ENCODE data around the gene CISD3. TPM values are rescaled to one million over a fixed set of nuclear protein-coding genes. Genes with fewer than 3 reads are reported as not detected.

CISD3 gene
- total and polyA plus RNA-seq, 10 of the 15 experiments (the other 5 are each of a cell fraction or from before 2014, with no cell fraction given), result 2.6 to 38.1 (median 8.1) TPM

DNA sequence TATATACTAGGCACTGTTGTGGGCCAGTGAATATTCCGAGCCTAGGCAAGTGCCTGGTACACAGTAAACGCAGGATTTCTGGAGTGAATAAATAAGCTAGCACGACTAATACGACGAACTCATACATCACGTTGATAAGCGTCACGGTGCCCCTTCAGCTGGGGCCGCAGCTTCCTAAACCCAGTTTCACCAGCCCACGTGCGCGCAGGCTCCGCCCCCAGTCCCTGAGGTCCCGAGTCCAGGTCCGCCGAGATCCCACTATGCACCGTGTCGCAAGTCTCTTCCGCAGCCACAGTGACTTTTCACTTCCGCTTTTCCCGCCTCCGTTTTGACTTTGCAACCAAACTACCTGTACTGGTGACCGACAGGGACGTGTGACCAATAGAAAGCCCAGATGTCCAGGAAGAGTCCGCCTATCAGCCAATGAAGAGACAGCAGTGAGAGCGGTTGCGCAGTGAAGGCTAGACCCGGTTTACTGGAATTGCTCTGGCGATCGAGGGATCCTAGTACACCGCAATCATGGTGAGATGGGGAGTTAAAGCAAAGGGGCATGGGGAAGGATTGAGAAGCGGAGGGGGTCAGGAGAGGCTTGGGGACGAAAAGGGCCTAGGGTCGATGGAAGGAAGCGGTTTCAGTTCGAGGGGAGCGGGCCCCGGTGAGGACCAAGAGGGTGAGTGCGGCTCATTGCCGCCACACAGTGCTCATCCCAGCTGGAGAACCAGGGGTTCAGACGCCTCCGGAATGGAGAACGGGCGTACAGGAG lies 22.3 kb downstream of the CISD3 start, which contains the start of gene PSMB3 (continued):
- TF ChIP-seq CBX5 (IDR thresholded peaks at IDR 0.05; ENCODE audit: low read depth) (no peak), MEF2B (IDR thresholded peaks at IDR 0.05; ENCODE audit: partially characterized antibody, poor library complexity, severe bottlenecking) (peak; percentile 51), ZNF207 (IDR thresholded peaks at IDR 0.05; ENCODE audit: borderline replicate concordance) (0 out of 2 replicates have a peak, but pooled peaks have one; percentile 45), FOS (IDR thresholded peaks at IDR 0.05; ENCODE audit: borderline replicate concordance, extremely low read depth, insufficient read length) (peak; percentile 86), POLR2AphosphoS2 (IDR thresholded peaks at IDR 0.05; ENCODE audit: low read depth, low read length) (0 out of 2 replicates have a peak, but pooled peaks have one; percentile 57), POLR2AphosphoS5 (IDR thresholded peaks at IDR 0.05; ENCODE audit: low read length) (peak; percentile 86), CBFB (IDR thresholded peaks at IDR 0.05; ENCODE audit: low read depth) (peak; percentile 43; the same call in 1 of the 2 replicates), ATF7 (IDR thresholded peaks at IDR 0.05; ENCODE audit: low read depth) (peak; percentile 52; the same call in 1 of the 2 replicates), ATF2 (IDR thresholded peaks at IDR 0.05; ENCODE audit: low read length) (no peak), TCF3 (IDR thresholded peaks at IDR 0.05; ENCODE audit: borderline replicate concordance, insufficient read depth, low read depth, low read length) (peak; percentile 43; the same call in 1 of the 2 replicates), NR2C1 (IDR thresholded peaks at IDR 0.05) (peak; percentile 81), SMARCA5 (IDR thresholded peaks at IDR 0.05) (peak; percentile 38; the same call in 1 of the 2 replicates), YY1 (IDR thresholded peaks at IDR 0.05; ENCODE audit: low read depth, low read length) (peak; percentile 69; the same call in 1 of the 2 replicates)
- TF ChIP-seq, protein P1, sequence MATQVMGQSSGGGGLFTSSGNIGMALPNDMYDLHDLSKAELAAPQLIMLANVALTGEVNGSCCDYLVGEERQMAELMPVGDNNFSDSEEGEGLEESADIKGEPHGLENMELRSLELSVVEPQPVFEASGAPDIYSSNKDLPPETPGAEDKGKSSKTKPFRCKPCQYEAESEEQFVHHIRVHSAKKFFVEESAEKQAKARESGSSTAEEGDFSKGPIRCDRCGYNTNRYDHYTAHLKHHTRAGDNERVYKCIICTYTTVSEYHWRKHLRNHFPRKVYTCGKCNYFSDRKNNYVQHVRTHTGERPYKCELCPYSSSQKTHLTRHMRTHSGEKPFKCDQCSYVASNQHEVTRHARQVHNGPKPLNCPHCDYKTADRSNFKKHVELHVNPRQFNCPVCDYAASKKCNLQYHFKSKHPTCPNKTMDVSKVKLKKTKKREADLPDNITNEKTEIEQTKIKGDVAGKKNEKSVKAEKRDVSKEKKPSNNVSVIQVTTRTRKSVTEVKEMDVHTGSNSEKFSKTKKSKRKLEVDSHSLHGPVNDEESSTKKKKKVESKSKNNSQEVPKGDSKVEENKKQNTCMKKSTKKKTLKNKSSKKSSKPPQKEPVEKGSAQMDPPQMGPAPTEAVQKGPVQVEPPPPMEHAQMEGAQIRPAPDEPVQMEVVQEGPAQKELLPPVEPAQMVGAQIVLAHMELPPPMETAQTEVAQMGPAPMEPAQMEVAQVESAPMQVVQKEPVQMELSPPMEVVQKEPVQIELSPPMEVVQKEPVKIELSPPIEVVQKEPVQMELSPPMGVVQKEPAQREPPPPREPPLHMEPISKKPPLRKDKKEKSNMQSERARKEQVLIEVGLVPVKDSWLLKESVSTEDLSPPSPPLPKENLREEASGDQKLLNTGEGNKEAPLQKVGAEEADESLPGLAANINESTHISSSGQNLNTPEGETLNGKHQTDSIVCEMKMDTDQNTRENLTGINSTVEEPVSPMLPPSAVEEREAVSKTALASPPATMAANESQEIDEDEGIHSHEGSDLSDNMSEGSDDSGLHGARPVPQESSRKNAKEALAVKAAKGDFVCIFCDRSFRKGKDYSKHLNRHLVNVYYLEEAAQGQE (IDR thresholded peaks at IDR 0.05; ENCODE audit: low read depth, low read length), result no peak
- TF ChIP-seq, protein P2, sequence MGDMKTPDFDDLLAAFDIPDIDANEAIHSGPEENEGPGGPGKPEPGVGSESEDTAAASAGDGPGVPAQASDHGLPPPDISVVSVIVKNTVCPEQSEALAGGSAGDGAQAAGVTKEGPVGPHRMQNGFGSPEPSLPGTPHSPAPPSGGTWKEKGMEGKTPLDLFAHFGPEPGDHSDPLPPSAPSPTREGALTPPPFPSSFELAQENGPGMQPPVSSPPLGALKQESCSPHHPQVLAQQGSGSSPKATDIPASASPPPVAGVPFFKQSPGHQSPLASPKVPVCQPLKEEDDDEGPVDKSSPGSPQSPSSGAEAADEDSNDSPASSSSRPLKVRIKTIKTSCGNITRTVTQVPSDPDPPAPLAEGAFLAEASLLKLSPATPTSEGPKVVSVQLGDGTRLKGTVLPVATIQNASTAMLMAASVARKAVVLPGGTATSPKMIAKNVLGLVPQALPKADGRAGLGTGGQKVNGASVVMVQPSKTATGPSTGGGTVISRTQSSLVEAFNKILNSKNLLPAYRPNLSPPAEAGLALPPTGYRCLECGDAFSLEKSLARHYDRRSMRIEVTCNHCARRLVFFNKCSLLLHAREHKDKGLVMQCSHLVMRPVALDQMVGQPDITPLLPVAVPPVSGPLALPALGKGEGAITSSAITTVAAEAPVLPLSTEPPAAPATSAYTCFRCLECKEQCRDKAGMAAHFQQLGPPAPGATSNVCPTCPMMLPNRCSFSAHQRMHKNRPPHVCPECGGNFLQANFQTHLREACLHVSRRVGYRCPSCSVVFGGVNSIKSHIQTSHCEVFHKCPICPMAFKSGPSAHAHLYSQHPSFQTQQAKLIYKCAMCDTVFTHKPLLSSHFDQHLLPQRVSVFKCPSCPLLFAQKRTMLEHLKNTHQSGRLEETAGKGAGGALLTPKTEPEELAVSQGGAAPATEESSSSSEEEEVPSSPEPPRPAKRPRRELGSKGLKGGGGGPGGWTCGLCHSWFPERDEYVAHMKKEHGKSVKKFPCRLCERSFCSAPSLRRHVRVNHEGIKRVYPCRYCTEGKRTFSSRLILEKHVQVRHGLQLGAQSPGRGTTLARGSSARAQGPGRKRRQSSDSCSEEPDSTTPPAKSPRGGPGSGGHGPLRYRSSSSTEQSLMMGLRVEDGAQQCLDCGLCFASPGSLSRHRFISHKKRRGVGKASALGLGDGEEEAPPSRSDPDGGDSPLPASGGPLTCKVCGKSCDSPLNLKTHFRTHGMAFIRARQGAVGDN (IDR thresholded peaks at IDR 0.05), result no peak
- TF ChIP-seq, protein P3, sequence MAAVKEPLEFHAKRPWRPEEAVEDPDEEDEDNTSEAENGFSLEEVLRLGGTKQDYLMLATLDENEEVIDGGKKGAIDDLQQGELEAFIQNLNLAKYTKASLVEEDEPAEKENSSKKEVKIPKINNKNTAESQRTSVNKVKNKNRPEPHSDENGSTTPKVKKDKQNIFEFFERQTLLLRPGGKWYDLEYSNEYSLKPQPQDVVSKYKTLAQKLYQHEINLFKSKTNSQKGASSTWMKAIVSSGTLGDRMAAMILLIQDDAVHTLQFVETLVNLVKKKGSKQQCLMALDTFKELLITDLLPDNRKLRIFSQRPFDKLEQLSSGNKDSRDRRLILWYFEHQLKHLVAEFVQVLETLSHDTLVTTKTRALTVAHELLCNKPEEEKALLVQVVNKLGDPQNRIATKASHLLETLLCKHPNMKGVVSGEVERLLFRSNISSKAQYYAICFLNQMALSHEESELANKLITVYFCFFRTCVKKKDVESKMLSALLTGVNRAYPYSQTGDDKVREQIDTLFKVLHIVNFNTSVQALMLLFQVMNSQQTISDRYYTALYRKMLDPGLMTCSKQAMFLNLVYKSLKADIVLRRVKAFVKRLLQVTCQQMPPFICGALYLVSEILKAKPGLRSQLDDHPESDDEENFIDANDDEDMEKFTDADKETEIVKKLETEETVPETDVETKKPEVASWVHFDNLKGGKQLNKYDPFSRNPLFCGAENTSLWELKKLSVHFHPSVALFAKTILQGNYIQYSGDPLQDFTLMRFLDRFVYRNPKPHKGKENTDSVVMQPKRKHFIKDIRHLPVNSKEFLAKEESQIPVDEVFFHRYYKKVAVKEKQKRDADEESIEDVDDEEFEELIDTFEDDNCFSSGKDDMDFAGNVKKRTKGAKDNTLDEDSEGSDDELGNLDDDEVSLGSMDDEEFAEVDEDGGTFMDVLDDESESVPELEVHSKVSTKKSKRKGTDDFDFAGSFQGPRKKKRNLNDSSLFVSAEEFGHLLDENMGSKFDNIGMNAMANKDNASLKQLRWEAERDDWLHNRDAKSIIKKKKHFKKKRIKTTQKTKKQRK (IDR thresholded peaks at IDR 0.05; ENCODE audit: low read depth, low read length), result peak; percentile 41; the same call in 1 of the 2 replicates

Measured in GM12878 (cell line).